K562 (cell line): Measurements from ENCODE around the gene ALOXE3. TPM values are rescaled to one million over a fixed set of nuclear protein-coding genes. Genes with fewer than 3 reads are reported as not detected.

Source experiments
- CC2D1A ChIP-seq: fragments of 450-650 bp; IDR thresholded peaks from 2 replicates; pipeline ENCODE4 v1.6.1; 2017; ENCODE audit warnings: mild to moderate bottlenecking
- E2F3 ChIP-seq: fragments of 250-450 bp; sonication (Bioruptor Pico); IDR thresholded peaks from 2 replicates; pipeline ENCODE4 v1.4.0; 2020; ENCODE audit warnings: mild to moderate bottlenecking
- ETV5 ChIP-seq: sonication (generic); formaldehyde crosslinking; IDR thresholded peaks from 2 replicates; pipeline ENCODE4 v1.4.0; 2020; ENCODE audit warnings: low read depth, mild to moderate bottlenecking, missing genetic modification reagents
- KDM5B ChIP-seq: fragments of 200-600 bp; sonication (generic); IDR thresholded peaks from 2 replicates; pipeline ENCODE4 v1.6.1; 2012; ENCODE audit warnings: low read depth, mild to moderate bottlenecking, moderate library complexity, low read length, control low read depth, inconsistent platforms; ENCODE audit not compliant: insufficient replicate concordance
- NCOA1 ChIP-seq: fragments of 450-650 bp; IDR thresholded peaks from 2 replicates; pipeline ENCODE4 v1.6.1; 2016; ENCODE audit warnings: low read depth
- RAD21 ChIP-seq, 2 experiments: fragments of 250-450 bp in 1 of 2; fragments of 450-650 bp in 1 of 2; sonication (Bioruptor Pico) in 1 of 2; formaldehyde crosslinking in 1 of 2; IDR thresholded peaks in 1 of 2; conservative IDR thresholded peaks in 1 of 2; 2 replicates each; pipeline versions ENCODE4 v1.4.0 to v1.8.0; 2020 to 2022; ENCODE audit warnings: mild to moderate bottlenecking in 2 of 2, moderate library complexity in 1 of 2
- SMAD3 ChIP-seq: fragments of 450-650 bp; formaldehyde crosslinking; conservative IDR thresholded peaks from 2 replicates; pipeline ENCODE4 v1.4.0; 2020; ENCODE audit warnings: mild to moderate bottlenecking
- SNIP1 ChIP-seq: fragments of 450-650 bp; IDR thresholded peaks from 2 replicates; pipeline ENCODE4 v1.7.1; 2017; ENCODE audit warnings: low read depth, mild to moderate bottlenecking
- YY1 ChIP-seq, 3 experiments: IDR thresholded peaks; 2 replicates each; pipeline ENCODE4 v1.6.1; 2011; ENCODE audit warnings: low read length in 2 of 3, mild to moderate bottlenecking in 2 of 3, moderate library complexity in 2 of 3, borderline replicate concordance in 1 of 3, control low read depth in 1 of 3, low read depth in 1 of 3; ENCODE audit not compliant: insufficient read depth in 3 of 3, insufficient replicate concordance in 2 of 3, control insufficient read depth in 1 of 3, insufficient read length in 1 of 3; ENCODE audit errors: extremely low read depth in 1 of 3
- ZNF124 ChIP-seq: sonication (generic); formaldehyde crosslinking; IDR thresholded peaks from 2 replicates; pipeline ENCODE4 v1.8.1; 2022; ENCODE audit warnings: missing genetic modification reagents
- ZNF232 ChIP-seq: sonication (generic); formaldehyde crosslinking; IDR thresholded peaks from 2 replicates; pipeline ENCODE4 v1.8.0; 2022; ENCODE audit warnings: mild to moderate bottlenecking, missing genetic modification reagents
- ZNF589 ChIP-seq: fragments of 200-800 bp; sonication (Bioruptor generic); IDR thresholded peaks from 2 replicates; pipeline ENCODE4 v1.6.1; 2016; ENCODE audit warnings: low read depth, missing genetic modification characterization, missing compliant biosample characterization
- polyA plus RNA-seq, 8 experiments: library from polyadenylated mRNA; depleted of rRNA in 4 of 8; stranded (reverse) in 5 of 8; unstranded in 3 of 8; fragments of >200 nt; fragmentation: Nextera tagmentation in 2 of 8; fragmentation: Illumina TruSeq in 1 of 8; extraction: Ambion mirVana in 2 of 8; extraction: Trizol in 1 of 8; gene quantifications; 2 replicates each; pipeline versions ENCODE4 v1.2.1 to v1.2.3, GENCODE V29; 2011 to 2014; ENCODE audit warnings: inconsistent platforms in 1 of 8, missing spikeins in 1 of 8
- total RNA-seq, 7 experiments: library from RNA; depleted of rRNA in 6 of 7; stranded (reverse); fragments of >200 nt in 6 of 7; fragmentation: Illumina TruSeq in 2 of 7; extraction: Trizol in 2 of 7; gene quantifications; 2 replicates each; pipeline versions ENCODE4 v1.2.1 to v1.2.3, GENCODE V29; 2011 to 2021; ENCODE audit warnings: low replicate concordance in 1 of 7
- TF ChIP-seq, protein P1 (sequence below), 2 experiments: fragments of 450-650 bp; formaldehyde crosslinking in 1 of 2; IDR thresholded peaks; 2 replicates each; pipeline versions ENCODE4 v1.4.0 to v1.6.1; 2014 to 2020; ENCODE audit warnings: mild to moderate bottlenecking in 2 of 2, borderline replicate concordance in 1 of 2, low read depth in 1 of 2
- TF ChIP-seq, protein P2 (sequence below): fragments of 250-450 bp; sonication (Bioruptor Pico); IDR thresholded peaks from 2 replicates; pipeline ENCODE4 v1.5.0; 2021; ENCODE audit warnings: mild to moderate bottlenecking, moderate library complexity

The ALOXE3 gene
- total and polyA plus RNA-seq, 9 of the 15 experiments (the other 6 are each of a cell fraction or from before 2014, with no cell fraction given) = 0.04 TPM; not detected in 8

DNA sequence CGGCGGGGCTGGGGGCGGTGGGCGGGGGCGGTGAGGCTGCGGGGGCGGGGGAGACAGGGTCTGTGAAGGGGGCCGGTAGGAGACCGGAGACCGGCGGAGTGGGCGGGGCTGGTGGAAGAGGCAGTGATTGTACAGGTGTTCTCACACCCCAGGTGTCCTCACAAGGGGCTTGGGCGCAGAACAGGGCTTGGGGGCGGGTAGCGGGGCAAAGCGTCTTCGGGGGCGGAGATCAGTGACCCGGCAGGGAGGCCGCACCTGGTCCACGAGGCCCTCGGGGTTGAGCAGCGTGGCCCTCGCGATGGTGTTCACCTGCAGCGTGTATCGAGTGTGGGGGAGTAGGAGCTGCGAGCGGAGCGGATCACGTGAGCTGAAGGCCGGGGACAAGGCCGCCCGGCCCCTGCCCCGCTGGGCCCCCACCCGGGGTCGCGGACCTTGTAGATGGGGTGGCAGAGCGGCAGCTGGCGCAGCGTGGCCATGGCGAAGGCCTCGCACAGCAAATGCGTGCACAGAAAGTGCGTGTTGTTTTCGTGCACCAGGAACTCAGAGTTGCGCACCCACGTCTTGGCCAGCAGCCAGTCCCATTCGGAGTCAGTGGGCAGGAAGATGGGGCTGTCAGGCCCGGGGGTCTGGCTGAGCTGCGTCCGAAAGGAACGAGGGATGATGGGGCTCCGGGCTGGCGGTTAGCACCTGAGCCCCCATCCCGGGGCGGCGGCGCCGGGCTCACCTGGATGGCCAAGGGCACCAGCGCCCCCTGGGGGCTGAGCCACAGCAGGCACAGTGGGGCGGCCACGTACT, 8.5 kb downstream of the ALOXE3 start (continued):
- TF ChIP-seq, protein P1, sequence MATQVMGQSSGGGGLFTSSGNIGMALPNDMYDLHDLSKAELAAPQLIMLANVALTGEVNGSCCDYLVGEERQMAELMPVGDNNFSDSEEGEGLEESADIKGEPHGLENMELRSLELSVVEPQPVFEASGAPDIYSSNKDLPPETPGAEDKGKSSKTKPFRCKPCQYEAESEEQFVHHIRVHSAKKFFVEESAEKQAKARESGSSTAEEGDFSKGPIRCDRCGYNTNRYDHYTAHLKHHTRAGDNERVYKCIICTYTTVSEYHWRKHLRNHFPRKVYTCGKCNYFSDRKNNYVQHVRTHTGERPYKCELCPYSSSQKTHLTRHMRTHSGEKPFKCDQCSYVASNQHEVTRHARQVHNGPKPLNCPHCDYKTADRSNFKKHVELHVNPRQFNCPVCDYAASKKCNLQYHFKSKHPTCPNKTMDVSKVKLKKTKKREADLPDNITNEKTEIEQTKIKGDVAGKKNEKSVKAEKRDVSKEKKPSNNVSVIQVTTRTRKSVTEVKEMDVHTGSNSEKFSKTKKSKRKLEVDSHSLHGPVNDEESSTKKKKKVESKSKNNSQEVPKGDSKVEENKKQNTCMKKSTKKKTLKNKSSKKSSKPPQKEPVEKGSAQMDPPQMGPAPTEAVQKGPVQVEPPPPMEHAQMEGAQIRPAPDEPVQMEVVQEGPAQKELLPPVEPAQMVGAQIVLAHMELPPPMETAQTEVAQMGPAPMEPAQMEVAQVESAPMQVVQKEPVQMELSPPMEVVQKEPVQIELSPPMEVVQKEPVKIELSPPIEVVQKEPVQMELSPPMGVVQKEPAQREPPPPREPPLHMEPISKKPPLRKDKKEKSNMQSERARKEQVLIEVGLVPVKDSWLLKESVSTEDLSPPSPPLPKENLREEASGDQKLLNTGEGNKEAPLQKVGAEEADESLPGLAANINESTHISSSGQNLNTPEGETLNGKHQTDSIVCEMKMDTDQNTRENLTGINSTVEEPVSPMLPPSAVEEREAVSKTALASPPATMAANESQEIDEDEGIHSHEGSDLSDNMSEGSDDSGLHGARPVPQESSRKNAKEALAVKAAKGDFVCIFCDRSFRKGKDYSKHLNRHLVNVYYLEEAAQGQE (IDR thresholded peaks at IDR 0.05; ENCODE audit: borderline replicate concordance) = peak; percentile 83
- TF ChIP-seq, protein P1 (CRISPR knock-in tag; IDR thresholded peaks at IDR 0.05; ENCODE audit: low read depth) = no peak
- no peak for TF ChIP-seq ZNF589 (CRISPR knock-in tag)
- no peak for TF ChIP-seq NCOA1
- 0 out of 2 replicates have a peak, but pooled peaks have one; percentile 21 for TF ChIP-seq CC2D1A
- TF ChIP-seq E2F3 = no peak
- TF ChIP-seq RAD21 (CRISPR knock-in tag; conservative IDR thresholded peaks at IDR 0.05 in 1 of 2, IDR thresholded peaks at IDR 0.05 in 1 of 2) = peak; percentile 68 to 86
- peak in 1 of 3 experiments; percentile 29 for TF ChIP-seq YY1 (IDR thresholded peaks at IDR 0.05; ENCODE audit: borderline replicate concordance in 1 of 3, control insufficient read depth in 1 of 3, extremely low read depth in 1 of 3, insufficient read depth in 3 of 3, insufficient read length in 1 of 3, insufficient replicate concordance in 2 of 3, low read depth in 1 of 3, low read length in 2 of 3)
- no peak for TF ChIP-seq ZNF124
- no peak for TF ChIP-seq ZNF232 (CRISPR knock-in tag)
- TF ChIP-seq ETV5 (CRISPR knock-in tag) = no peak
- TF ChIP-seq, protein P2, sequence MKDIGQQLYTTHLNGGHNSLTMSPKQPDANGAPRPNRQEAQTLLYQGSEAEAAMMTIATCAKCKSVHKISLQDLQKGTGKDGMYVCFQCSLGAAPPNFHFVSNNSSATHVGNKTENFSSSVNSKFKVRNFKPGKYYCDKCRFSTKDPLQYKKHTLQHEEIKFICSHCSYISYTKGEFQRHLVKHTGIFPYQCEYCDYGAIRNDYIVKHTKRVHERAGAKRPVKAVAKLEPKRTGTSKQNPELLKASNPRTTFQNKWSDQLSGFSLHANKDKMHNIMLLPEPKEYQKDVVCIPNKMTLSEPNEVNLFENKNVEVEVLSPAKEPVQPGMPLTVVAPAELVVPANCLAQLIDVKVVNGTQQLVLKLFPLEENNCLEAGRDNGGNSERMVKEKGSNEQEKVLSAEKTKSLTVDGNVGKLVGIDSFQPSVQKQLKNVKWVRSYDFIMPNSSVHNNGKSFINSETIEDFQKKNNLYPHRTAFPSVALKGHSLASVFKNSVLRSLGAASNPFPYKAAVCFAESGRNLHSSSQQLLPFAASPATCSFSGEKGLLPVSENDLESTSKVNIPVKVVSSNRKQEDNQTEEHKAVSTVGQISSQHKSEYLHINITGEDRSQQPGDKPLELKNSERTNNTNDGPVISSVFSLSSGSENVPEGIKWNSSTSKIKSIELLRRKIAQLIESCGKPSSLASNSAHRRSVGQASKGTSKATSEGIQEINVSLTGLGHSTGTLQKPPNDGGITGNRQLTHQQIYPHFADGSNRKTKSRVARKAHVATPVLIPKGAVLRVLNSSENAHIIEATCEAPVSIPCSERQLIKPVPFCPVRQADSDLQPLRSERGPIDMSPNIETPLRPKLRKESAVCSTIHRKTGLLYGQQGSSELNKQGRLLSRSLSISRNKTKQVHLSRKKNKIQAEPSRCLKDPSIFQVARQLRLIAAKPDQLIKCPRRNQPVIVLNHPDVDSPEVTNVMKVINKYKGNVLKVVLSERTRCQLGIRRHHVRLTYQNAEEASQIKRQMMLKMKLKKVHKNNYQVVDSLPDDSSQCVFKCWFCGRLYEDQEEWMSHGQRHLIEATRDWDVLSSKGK (CRISPR knock-in tag) = no peak
- no peak for TF ChIP-seq SMAD3 (CRISPR knock-in tag)
- no peak for TF ChIP-seq KDM5B
- TF ChIP-seq SNIP1 = no peak
